Astrocyte (in vitro differentiated cells and primary cell): ENCODE results near the gene TMTC1. TPM values are rescaled to one million over a fixed set of nuclear protein-coding genes. Genes with fewer than 3 reads are reported as not detected.
A peak's percentile ranks its signal among the peaks of the same experiment; 100 is the strongest.

Source experiments
- DNase-seq: peaks from one replicate; pipeline ENCODE4 v3.0.0-alpha.2; 2010; ENCODE audit warnings: low read depth
- FAIRE-seq: peaks from 2 replicates; lab custom pipeline; 2011; peaks lifted over from hg19 to GRCh38; lab: Jason Lieb, UNC
- H2AFZ ChIP-seq: 2 replicates; pipeline ENCODE4 v1.6.0; 2012; ENCODE audit warnings: low read depth, low read length, inconsistent platforms
- H3K27ac ChIP-seq: 2 replicates; pipeline ENCODE4 v1.5.1; 2011; ENCODE audit warnings: low read depth, low read length, inconsistent platforms
- H3K27me3 ChIP-seq: 2 replicates; pipeline ENCODE4 v1.6.0; 2011; ENCODE audit warnings: low read length, inconsistent platforms; ENCODE audit not compliant: insufficient read depth
- H3K36me3 ChIP-seq: 2 replicates; pipeline ENCODE4 v1.5.1; 2011; ENCODE audit warnings: low read length, inconsistent platforms; ENCODE audit not compliant: insufficient read depth
- H3K4me1 ChIP-seq: 2 replicates; pipeline ENCODE4 v1.5.1; 2011; ENCODE audit warnings: low read length, inconsistent platforms; ENCODE audit not compliant: insufficient read depth
- H3K4me2 ChIP-seq: 2 replicates; pipeline ENCODE4 v1.6.0; 2012; ENCODE audit warnings: low read length, inconsistent platforms
- H3K4me3 ChIP-seq: 2 replicates; pipeline ENCODE4 v1.5.1; 2011; ENCODE audit warnings: low read depth, mild to moderate bottlenecking, low read length, inconsistent platforms; ENCODE audit not compliant: insufficient read depth
- H3K79me2 ChIP-seq: 2 replicates; pipeline ENCODE4 v1.6.0; 2012; ENCODE audit warnings: mild to moderate bottlenecking, low read length, inconsistent platforms; ENCODE audit not compliant: insufficient read depth
- H3K9ac ChIP-seq: 2 replicates; pipeline ENCODE4 v1.6.0; 2012; ENCODE audit warnings: mild to moderate bottlenecking, low read length, inconsistent platforms
- H3K9me3 ChIP-seq: 2 replicates; pipeline ENCODE4 v1.5.1; 2012; ENCODE audit warnings: low read depth, mild to moderate bottlenecking, low read length, inconsistent platforms; ENCODE audit not compliant: insufficient read depth
- H4K20me1 ChIP-seq: 2 replicates; pipeline ENCODE4 v1.6.0; 2012; ENCODE audit warnings: low read length, inconsistent platforms; ENCODE audit not compliant: insufficient read depth
- H3K27ac Mint-ChIP-seq: one replicate; pipeline ENCODE4 v1.8.0; 2021; ENCODE audit warnings: mild to moderate bottlenecking, mixed read lengths; ENCODE audit not compliant: unreplicated experiment
- H3K27me3 Mint-ChIP-seq: one replicate; pipeline ENCODE4 v1.8.0; 2021; ENCODE audit warnings: low read depth, mixed read lengths; ENCODE audit not compliant: unreplicated experiment
- H3K36me3 Mint-ChIP-seq: one replicate; pipeline ENCODE4 v1.8.0; 2021; ENCODE audit warnings: low read depth, mixed read lengths; ENCODE audit not compliant: unreplicated experiment
- H3K4me1 Mint-ChIP-seq: one replicate; pipeline ENCODE4 v1.8.0; 2021; ENCODE audit warnings: low read depth, mixed read lengths; ENCODE audit not compliant: unreplicated experiment
- H3K4me3 Mint-ChIP-seq: one replicate; pipeline ENCODE4 v1.8.0; 2021; ENCODE audit warnings: mild to moderate bottlenecking, moderate library complexity, mixed read lengths; ENCODE audit not compliant: unreplicated experiment
- H3K9me3 Mint-ChIP-seq: one replicate; pipeline ENCODE4 v1.8.0; 2021; ENCODE audit warnings: mild to moderate bottlenecking, mixed read lengths; ENCODE audit not compliant: unreplicated experiment
- CTCF ChIP-seq: IDR thresholded peaks from 2 replicates; pipeline ENCODE4 v1.5.1; 2011; ENCODE audit warnings: low read depth, mild to moderate bottlenecking, inconsistent platforms, low read length, moderate library complexity; ENCODE audit not compliant: insufficient read depth
- EZH2 ChIP-seq: IDR thresholded peaks from 2 replicates; pipeline ENCODE4 v1.6.1; 2012; ENCODE audit warnings: mild to moderate bottlenecking, low read length, inconsistent platforms; ENCODE audit not compliant: insufficient read depth
- total RNA-seq: library from RNA; stranded (reverse); gene quantifications from 2 replicates; pipeline ENCODE4 v1.2.1, GENCODE V29; 2021

TMTC1 gene
- total RNA-seq, 1 donor from 2014 or later, result 4.7 TPM

- Histone ChIP-seq H3K79me2 (no peaks in the 10 kb centered on the region), H3K4me3 (no peak overlapping the region), H3K27me3 (no peaks in the 10 kb centered on the region), H3K9ac (no peak overlapping the region), H4K20me1 (no peaks in the 10 kb centered on the region), H2AFZ (peak overlapping the region; percentile 29), H3K4me1 (peaks cover 5% of the 10 kb centered on the region), H3K4me2 (peak overlapping the region; percentile 58), H3K27ac (no peak overlapping the region), H3K9me3 (no peaks in the 10 kb centered on the region), H3K36me3 (no peaks in the 10 kb centered on the region)
- H3K9me3 Mint-ChIP-seq, result no peaks in the 10 kb centered on the region
- FAIRE-seq, result no peak
- no peaks in the 10 kb centered on the region for H3K36me3 Mint-ChIP-seq
- H3K4me1 Mint-ChIP-seq, result peaks cover 8% of the 10 kb centered on the region
- no peaks in the 10 kb centered on the region for H3K27me3 Mint-ChIP-seq
- no peak overlapping the region for H3K27ac Mint-ChIP-seq
- TF ChIP-seq EZH2 (no peak), CTCF (no peak)
- H3K4me3 Mint-ChIP-seq, result no peak overlapping the region
- peak; percentile 64 for DNase-seq
These were observed 58.0 kb downstream of the TMTC1 start for GRCh38 chr12:29725587-29726320.

GRCh38 chr12:29722164-29722563 is 61.6 kb downstream of the TMTC1 start:
- peaks cover 5% of the 10 kb centered on the region for H3K4me1 ChIP-seq
- no peak overlapping the region for H3K4me2 ChIP-seq
- H3K27me3 ChIP-seq, result no peaks in the 10 kb centered on the region
- Mint-ChIP-seq H3K4me1 (peaks cover 8% of the 10 kb centered on the region), H3K27ac (no peak overlapping the region), H3K27me3 (no peaks in the 10 kb centered on the region), H3K9me3 (no peaks in the 10 kb centered on the region), H3K4me3 (no peak overlapping the region), H3K36me3 (no peaks in the 10 kb centered on the region)
- no peaks in the 10 kb centered on the region for H4K20me1 ChIP-seq
- H3K9ac ChIP-seq, result no peak overlapping the region
- no peak for FAIRE-seq
- no peaks in the 10 kb centered on the region for H3K36me3 ChIP-seq
- no peak for TF ChIP-seq EZH2
- no peak for TF ChIP-seq CTCF
- no peak for DNase-seq
- H3K9me3 ChIP-seq, result no peaks in the 10 kb centered on the region
- H3K79me2 ChIP-seq, result no peaks in the 10 kb centered on the region
- H2AFZ ChIP-seq, result no peak overlapping the region
- no peak overlapping the region for H3K4me3 ChIP-seq
- no peak overlapping the region for H3K27ac ChIP-seq

GRCh38 chr12:29719381-29719780 is 64.4 kb downstream of the TMTC1 start:
- Histone ChIP-seq H3K27me3 (no peaks in the 10 kb centered on the region), H3K9ac (no peak overlapping the region), H3K4me1 (no peaks in the 10 kb centered on the region), H2AFZ (no peak overlapping the region), H3K36me3 (no peaks in the 10 kb centered on the region), H3K27ac (no peak overlapping the region), H3K9me3 (no peaks in the 10 kb centered on the region), H3K4me2 (no peak overlapping the region), H3K4me3 (no peak overlapping the region), H4K20me1 (no peaks in the 10 kb centered on the region), H3K79me2 (no peaks in the 10 kb centered on the region)
- DNase-seq (no peak), FAIRE-seq (no peak)
- no peak for TF ChIP-seq CTCF
- TF ChIP-seq EZH2, result no peak
- Mint-ChIP-seq H3K9me3 (no peaks in the 10 kb centered on the region), H3K27ac (no peak overlapping the region), H3K36me3 (no peaks in the 10 kb centered on the region), H3K4me3 (no peak overlapping the region), H3K27me3 (no peaks in the 10 kb centered on the region), H3K4me1 (no peaks in the 10 kb centered on the region)
